Endothelial cell of umbilical vein (primary cell): ENCODE results near the gene HOXC5.

ENCODE experiments used
- EZH2 ChIP-seq: IDR thresholded peaks from 2 replicates; pipeline ENCODE4 v1.6.1; 2012; ENCODE audit warnings: borderline replicate concordance, low read depth, mild to moderate bottlenecking, moderate library complexity, low read length, inconsistent platforms; ENCODE audit not compliant: severe bottlenecking
- FOS ChIP-seq: IDR thresholded peaks from 2 replicates; pipeline ENCODE4 v1.6.1; 2011; ENCODE audit warnings: mild to moderate bottlenecking, low read length, moderate library complexity, borderline replicate concordance; ENCODE audit not compliant: insufficient read depth
- JUN ChIP-seq: IDR thresholded peaks from 2 replicates; pipeline ENCODE4 v1.6.1; 2011; ENCODE audit warnings: borderline replicate concordance, low read depth; ENCODE audit not compliant: insufficient read length, insufficient read depth
- POLR2A ChIP-seq: IDR thresholded peaks from 2 replicates; pipeline ENCODE4 v1.6.1; 2012; ENCODE audit warnings: low read depth, mild to moderate bottlenecking, control low read depth, low read length
- POLR2AphosphoS5 ChIP-seq: IDR thresholded peaks from 2 replicates; pipeline ENCODE4 v1.6.1; 2012; ENCODE audit warnings: low read depth, mild to moderate bottlenecking, control low read depth, low read length, moderate library complexity; ENCODE audit not compliant: insufficient read depth
- TF ChIP-seq, protein P1 (sequence below), 2 donors: IDR thresholded peaks; 1 replicate in 1 of 2; 2 replicates in 1 of 2; pipeline ENCODE4 v1.5.1; 2011; ENCODE audit warnings: low read length in 2 of 2, mild to moderate bottlenecking in 2 of 2, moderate library complexity in 2 of 2, control low read depth in 1 of 2, inconsistent platforms in 1 of 2, low read depth in 1 of 2; ENCODE audit not compliant: insufficient read depth in 1 of 2; ENCODE audit errors: extremely low read depth in 1 of 2

GRCh38 chr12:54066408-54066807, 33.6 kb downstream of the HOXC5 start:
- TF ChIP-seq, protein P1, sequence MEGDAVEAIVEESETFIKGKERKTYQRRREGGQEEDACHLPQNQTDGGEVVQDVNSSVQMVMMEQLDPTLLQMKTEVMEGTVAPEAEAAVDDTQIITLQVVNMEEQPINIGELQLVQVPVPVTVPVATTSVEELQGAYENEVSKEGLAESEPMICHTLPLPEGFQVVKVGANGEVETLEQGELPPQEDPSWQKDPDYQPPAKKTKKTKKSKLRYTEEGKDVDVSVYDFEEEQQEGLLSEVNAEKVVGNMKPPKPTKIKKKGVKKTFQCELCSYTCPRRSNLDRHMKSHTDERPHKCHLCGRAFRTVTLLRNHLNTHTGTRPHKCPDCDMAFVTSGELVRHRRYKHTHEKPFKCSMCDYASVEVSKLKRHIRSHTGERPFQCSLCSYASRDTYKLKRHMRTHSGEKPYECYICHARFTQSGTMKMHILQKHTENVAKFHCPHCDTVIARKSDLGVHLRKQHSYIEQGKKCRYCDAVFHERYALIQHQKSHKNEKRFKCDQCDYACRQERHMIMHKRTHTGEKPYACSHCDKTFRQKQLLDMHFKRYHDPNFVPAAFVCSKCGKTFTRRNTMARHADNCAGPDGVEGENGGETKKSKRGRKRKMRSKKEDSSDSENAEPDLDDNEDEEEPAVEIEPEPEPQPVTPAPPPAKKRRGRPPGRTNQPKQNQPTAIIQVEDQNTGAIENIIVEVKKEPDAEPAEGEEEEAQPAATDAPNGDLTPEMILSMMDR (IDR thresholded peaks at IDR 0.05; ENCODE audit: extremely low read depth in 1 of 2, insufficient read depth in 1 of 2, low read depth in 1 of 2, low read length in 2 of 2), result no peak
- TF ChIP-seq EZH2 (no peak), POLR2AphosphoS5 (no peak), POLR2A (no peak), JUN (no peak), FOS (no peak)
